ENCODE data around the gene RBMX. TPM values are rescaled to one million over a fixed set of nuclear protein-coding genes. Genes with fewer than 3 reads are reported as not detected.

RBMX gene
- total RNA-seq, 1 donor from 2014 or later: 340 TPM

- no peak for DNase-seq
These were observed 51.1 kb downstream of the RBMX start for GRCh38 chrX:136829413-136829812.

GRCh38 chrX:136828830-136829229, 51.7 kb downstream of the RBMX start:
- DNase-seq: no peak

GRCh38 chrX:136827026-136827425, 53.5 kb downstream of the RBMX start:
- no peak for DNase-seq

- no peak for DNase-seq
These were observed 54.8 kb downstream of the RBMX start for GRCh38 chrX:136825771-136826170.

Small RNAs within 50 kb of the gene (small RNA-seq; reads per million reads assigned to genes)
- not detected for gene SNORD61

Other genes starting within 250 kb of the RBMX start
- gene CD40LG, start 232.6 kb downstream of the RBMX start, total RNA-seq: not detected
- 23.1 TPM for gene ARHGEF6, start 99.8 kb downstream of the RBMX start, total RNA-seq
- not detected for gene GPR101, start 153.3 kb upstream of the RBMX start, total RNA-seq